CD4-positive, alpha-beta T cell treated with Interleukin-21 for 1 hour (primary cell): Measurements from ENCODE around the gene PNRC2.
"Not testable (repeated sequence)": the region's sequence is repeated elsewhere in the genome, so short reads cannot be mapped to it uniquely, and the experiment has no call there.

Experiments
- DNase-seq: peaks from one replicate; pipeline ENCODE4 v3.0.0-alpha.2; 2020

Gene PNRC2

DNA sequence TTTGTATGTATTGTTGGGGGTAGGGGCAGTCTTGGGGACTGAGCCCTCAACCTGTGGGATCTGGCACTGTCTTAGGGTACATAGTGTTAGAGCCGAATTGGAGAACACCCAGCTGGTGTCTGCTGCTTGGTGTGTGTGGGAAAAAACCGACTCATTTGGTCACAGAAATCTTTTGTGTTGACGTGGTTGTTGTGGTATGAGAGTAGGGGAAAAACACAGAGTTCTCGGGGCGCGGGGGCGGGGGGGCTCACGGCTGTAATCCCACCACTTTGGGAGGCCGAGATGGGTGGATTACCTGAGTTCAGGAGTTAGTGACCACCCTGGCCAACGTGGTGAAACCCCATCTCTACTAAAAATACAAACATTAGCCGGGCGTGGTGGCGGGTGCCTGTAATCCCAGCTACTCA is 35.8 kb downstream of the PNRC2 start:
- no peak for DNase-seq

DNA sequence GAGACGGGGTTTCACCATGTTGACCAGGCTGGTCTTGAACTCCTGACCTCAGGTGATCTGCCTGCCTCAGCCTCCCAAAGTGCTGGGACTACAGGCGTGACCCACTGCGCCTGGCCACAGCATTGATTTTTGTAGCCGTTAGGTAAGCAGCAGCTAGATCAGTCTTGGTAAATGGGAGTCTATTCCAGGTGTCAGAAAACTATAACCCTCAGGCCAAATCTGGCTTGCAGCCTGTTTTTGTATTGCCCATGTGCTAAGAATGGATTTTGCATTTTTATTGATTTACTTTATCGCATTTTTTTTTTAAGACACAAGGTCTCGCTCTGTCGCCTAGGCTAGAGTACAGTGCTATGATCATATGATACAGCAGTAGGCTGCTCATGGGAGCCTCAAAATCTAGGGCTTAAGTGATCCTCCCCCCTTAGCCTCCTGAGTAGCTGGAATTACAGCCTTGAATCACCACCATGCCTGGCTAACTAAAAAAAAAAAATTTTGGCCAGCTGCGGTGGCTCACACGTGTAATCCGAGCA is 37.1 kb downstream of the PNRC2 start:
- DNase-seq = no peak

DNA sequence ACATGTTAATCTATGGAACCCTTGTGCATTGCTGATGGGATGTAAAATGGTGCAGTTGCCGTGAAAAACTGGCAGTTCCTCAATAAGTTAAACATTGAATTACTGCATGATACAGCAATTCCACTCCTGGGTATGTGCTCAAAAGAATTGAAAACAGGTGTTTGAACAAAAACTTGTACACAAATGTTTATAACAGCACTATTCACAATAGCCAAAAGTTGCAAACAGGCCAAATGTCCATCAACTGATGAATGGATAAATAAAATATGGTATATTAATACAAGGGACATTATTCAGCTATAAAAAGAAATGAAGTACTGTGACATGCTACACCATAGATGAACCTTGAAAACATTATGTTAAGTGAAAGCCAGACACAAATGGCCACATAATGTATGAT is 38.2 kb downstream of the PNRC2 start:
- DNase-seq = no peak

DNA sequence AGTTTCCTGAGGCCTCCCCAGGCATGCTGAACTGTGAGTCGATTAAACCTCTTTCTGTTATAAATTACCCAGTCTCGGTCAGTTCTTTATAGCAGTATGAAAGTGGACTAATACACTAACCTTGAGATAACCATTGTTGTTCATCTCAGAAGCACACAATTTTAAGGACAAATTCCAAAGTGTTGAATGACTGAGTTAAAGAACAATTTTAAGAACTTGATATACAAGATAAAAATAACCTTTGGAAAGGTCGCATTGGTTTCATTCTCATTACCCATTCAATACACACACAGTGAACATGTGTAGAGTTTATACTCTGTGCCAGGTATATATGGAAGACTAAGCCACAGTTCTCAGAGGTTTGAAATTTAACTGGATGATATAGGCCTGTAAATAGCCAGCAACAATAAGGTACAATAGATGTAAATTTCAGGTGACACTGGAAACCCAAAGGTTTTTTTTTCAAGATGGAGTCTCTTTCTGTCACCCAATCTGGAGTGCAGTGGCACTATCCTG is 39.6 kb downstream of the PNRC2 start:
- no peak for DNase-seq

DNA sequence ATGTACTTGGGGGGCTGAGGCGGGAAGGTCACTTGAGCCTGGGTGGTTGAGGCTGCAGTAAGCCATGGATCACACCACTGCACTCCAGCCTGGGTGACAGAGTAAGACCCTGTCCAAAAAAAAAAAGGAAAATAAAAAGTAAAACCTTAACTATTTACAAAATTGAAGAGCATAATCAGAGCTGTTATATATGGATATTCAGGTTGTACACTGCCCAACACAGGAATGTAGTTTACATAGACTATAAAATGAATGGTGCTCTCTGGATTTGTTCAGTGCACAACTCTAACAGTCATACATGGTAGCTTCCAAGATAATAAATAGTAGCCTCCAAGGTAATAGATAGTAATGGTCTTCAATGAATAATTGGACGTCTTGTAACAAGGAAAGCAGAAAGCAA is 43.1 kb downstream of the PNRC2 start:
- no peak for DNase-seq

DNA sequence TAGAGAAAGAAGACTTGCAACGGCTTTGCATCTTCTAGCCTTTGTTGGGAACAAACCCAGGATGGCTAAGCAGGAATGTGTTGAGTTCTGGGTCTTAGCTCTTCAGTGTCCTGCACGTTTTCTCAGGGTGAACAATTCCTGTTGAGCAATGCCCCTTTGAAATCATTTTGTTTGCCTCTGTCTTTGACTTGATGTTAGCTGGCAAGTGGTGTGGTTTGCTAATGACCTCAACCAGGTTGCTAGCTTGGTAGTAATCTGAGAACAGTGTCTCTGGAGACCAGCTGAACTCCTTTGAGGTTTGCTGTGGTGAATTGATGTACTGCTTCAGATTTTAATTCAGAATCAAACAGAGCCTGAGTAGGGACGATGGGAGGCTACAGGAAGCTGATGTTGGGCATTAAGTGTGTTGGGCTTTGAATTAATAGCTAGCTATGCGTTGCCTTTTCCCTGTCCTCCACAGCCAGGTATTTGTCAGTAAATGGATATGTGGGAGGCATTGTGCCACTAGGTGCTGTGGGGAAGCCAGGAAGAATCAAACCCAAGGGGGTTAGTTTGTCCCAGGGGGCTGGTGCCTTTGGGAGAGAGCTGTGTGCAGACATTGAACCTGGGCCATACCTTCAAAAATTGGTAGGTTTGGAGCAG is 43.8 kb downstream of the PNRC2 start:
- no peak for DNase-seq

DNA sequence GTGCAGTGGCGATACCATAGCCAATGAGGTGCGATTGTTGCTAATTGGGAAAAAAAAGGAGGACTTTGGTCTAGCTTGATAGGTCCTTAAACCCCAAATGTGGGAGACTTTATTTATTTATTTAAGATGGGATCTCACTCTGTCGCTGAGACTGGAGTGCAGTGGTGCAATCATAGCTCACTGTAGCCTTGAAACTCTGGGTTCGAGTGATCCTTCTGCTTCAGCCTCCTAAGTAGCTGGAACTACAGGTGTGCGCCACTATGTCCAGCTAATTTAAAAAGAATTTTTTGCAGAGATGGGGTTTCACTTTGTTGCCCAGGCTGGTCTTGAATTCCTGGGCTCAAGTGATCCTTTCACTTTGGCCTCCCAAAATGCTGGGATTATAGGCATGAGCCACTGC is 44.5 kb downstream of the PNRC2 start:
- DNase-seq = no peak

DNA sequence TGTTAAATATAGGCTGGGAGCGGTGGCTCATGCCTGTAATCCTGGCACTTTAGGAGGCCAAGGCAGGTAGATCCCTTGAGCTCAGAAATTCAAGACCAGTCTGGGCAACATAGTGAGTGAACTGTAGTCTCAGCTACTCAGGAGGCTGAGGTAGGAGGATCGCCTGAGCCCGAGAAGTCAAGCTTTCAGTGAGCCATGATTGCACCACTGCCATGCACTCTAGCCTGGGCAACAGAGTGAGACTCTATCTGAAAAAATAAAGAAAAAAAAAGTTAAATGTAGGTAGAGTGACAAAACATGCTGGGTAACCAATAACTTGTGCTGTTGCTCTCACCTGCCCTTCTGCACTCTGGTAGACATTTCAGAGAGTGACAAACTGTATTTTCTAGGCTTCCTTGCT is 45.5 kb downstream of the PNRC2 start:
- DNase-seq = no peak

DNA sequence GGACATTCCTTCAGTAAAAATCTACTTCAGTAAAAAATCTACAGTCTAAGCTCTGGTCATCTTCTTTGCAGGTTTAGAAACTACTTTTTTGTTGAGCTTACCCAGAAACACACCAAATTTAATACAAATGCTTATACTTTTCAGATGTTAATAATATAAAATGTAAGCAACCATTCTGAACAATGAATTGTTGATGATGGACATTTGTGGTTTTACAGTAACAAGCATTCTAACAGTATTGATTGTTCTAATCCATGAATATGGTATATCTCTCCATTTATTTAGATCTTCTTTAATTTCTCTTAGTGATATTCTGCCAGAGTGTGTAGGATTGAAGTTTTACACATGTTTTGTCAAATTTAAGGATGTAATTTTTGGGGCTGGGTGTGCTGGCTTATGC is 47.5 kb downstream of the PNRC2 start:
- no peak for DNase-seq

DNA sequence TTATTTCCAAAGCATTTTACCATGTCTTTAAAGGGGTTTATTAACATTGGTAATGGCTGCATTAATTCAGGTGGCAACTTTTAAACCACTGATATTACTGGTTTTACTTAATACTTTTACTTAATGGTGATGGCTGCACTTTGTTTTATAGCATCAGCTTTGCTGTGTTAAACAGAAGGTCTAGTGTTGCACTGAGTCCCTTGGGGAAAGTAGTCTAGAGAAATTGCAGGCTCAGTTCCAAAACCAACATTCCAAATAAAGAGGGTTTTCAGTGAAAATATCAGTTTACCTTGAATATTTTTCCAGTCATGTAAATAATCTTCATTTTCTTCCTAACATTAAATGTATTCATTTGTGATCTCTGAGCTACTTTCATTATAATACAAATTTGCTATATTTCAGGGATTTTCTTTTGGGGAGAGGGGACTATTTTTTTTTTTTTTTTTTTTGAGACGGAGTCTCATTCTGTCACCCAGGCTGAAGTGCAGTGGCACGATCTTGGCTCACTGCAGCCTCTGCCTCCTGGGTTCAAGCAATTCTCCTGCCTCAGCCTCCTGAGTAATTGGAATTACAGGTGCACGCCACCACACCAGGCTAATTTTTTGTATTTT is 49.1 kb downstream of the PNRC2 start:
- DNase-seq = not testable (repeated sequence)

DNA sequence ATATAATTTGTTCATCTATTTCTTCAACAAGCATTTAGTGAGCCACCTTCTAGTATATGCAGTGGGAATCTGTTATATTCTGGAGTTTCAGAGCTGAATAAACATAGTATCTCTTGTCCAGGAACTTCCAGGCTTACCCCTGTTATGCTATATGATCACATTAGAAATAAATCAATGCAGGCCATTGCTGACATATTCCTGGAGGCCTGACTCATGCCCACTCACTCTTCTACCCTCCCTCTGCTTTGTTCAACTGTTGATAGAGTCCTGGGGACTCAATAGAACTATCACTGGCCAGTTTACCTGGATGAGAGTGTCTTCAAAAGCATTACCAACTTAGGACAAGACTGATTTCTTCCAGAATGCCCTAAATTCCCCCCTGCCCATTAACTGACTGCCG is 49.8 kb downstream of the PNRC2 start:
- DNase-seq = no peak

DNA sequence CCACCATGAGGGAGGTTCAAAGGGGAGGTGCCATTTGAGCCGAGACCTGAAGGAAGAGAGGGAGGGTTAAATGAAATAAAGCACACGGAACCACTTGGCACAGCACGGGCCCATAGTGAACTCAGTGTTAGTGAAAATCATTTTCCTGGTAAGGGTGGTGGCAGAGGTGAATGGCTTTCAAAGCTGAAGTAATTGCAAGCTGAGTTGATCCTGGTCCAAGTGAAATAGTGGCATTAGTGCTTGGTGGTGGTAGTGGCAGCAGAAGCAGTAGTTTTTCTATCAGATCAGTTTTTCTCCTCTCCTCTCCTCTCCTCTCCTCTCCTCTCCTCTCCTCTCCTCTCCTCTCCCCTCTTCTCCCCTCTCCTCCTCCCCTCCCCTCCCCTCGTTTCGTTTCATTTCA is 51.0 kb downstream of the PNRC2 start:
- no peak for DNase-seq

DNA sequence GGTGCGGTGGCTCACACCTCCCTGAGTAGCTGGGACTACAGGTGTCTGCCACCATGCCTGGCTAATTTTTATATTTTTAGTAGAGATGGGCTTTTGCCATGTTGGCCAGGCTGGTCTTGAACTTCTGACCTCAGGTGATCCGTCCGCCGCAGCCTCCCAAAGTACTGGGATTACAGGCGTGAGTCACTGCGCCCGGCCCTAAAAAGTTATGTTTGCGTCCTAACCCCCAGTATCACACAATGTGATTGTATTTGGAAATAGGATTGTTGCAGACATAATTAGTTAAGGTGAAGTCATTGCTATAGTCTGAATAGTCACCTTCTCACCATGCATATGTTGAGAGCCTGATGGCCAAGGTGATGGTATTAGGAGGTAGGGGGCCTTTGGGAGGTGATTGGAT is 53.2 kb downstream of the PNRC2 start:
- DNase-seq = not testable (repeated sequence)
